HUES64 (cell line): ENCODE data around the gene CPLX4.

Experiments used
- H3K27ac ChIP-seq: 2 replicates; pipeline ENCODE4 v1.7.0; 2013; ENCODE audit warnings: low read depth, low read length, inconsistent platforms
- H3K27me3 ChIP-seq: 2 replicates; pipeline ENCODE4 v1.6.1; 2013; ENCODE audit warnings: mild to moderate bottlenecking, low read length; ENCODE audit not compliant: insufficient read depth
- H3K36me3 ChIP-seq: 2 replicates; pipeline ENCODE4 v1.6.1; 2013; ENCODE audit warnings: mild to moderate bottlenecking, low read length; ENCODE audit not compliant: insufficient read depth
- H3K4me1 ChIP-seq: 2 replicates; pipeline ENCODE4 v1.6.1; 2013; ENCODE audit warnings: mild to moderate bottlenecking, low read length, moderate library complexity; ENCODE audit not compliant: insufficient read depth
- H3K4me3 ChIP-seq: 2 replicates; pipeline ENCODE4 v1.5.1; 2013; ENCODE audit warnings: mild to moderate bottlenecking, low read length, moderate library complexity
- H3K9ac ChIP-seq: 2 replicates; pipeline ENCODE4 v1.6.1; 2013; ENCODE audit warnings: mild to moderate bottlenecking, low read depth, low read length
- H3K9me3 ChIP-seq: 2 replicates; pipeline ENCODE4 v1.6.1; 2013; ENCODE audit warnings: low read depth, low read length; ENCODE audit not compliant: insufficient read depth
- WGBS: fragments of 150-250, 120-280 bp; methylation state at CpG from one replicate; pipeline ENCODE4 v1.1.7; 2013; ENCODE audit warnings: missing lambda C conversion rate; 5-methylcytosine and 5-hydroxymethylcytosine counted together

Gene CPLX4

DNA sequence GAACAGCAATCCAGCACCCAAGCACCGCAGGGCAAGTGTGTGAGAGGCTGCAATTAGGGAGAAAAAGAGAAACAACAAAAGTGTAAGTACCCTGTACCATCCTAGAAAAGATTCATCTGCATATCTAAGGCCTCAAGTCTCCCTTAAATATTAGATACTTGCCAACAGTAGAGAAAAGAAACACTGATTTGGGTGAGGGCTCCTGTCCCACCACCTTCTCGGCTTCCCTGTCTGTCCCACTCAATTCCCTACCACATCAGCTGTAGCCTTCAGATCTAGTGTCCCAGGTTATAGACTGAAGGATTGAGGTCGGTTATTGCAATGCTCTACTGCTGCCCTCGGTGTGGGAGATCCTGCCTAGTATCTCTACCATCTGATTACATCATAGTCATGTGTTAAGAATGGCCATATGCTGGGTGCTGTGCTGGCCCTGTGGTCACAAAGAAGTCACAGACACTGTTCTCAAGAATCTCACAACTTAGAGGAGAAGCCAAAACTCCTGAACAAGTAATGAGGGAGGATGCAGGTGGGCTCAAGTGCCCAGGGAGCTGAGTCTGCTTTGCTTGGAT is 47.7 kb downstream of the CPLX4 start:
- WGBS: 10% methylated on average over 3 of the region's 4 CpGs
- no peak overlapping the region for H3K9ac ChIP-seq
- peaks cover 29% of the 10 kb centered on the region for H3K4me1 ChIP-seq
- H3K4me3 ChIP-seq: no peak overlapping the region
- H3K27me3 ChIP-seq: peaks cover 99% of the 10 kb centered on the region
- H3K27ac ChIP-seq: no peak overlapping the region
- no peaks in the 10 kb centered on the region for H3K9me3 ChIP-seq
- H3K36me3 ChIP-seq: no peaks in the 10 kb centered on the region

DNA sequence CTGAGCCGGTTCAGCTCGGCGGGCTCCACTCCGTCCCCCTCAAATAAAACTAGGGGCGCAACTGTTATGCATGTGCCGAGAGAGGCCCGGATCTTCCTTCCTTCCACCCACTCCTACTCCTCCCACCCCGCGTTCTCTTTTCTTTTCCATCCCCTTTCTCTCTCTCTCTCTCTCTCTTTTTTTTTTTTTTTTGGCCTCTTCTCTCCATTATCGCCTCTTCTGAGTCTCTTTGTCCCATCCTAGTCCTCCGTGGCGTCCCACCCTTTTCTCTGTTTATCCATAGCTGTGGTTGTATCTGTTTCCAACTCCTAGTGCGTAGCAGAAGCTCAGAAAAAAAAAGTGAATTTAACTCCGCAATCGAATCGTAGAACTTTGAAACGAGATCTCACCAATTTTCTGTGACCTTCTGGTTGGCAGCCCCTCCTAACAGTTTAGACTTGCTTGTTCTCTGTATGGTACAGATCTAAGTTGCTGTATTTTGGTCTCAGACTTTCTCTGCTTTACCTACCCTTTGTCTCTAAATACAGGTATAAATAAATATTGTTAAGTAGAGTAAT is 48.8 kb downstream of the CPLX4 start:
- 4% methylated on average over 17 of the region's 17 CpGs for WGBS
- Histone ChIP-seq H3K4me1 (peaks cover 24% of the 10 kb centered on the region), H3K9me3 (no peaks in the 10 kb centered on the region), H3K36me3 (no peaks in the 10 kb centered on the region), H3K9ac (no peak overlapping the region), H3K27me3 (peaks cover 99% of the 10 kb centered on the region), H3K27ac (no peak overlapping the region), H3K4me3 (peak overlapping the region; percentile 59)

DNA sequence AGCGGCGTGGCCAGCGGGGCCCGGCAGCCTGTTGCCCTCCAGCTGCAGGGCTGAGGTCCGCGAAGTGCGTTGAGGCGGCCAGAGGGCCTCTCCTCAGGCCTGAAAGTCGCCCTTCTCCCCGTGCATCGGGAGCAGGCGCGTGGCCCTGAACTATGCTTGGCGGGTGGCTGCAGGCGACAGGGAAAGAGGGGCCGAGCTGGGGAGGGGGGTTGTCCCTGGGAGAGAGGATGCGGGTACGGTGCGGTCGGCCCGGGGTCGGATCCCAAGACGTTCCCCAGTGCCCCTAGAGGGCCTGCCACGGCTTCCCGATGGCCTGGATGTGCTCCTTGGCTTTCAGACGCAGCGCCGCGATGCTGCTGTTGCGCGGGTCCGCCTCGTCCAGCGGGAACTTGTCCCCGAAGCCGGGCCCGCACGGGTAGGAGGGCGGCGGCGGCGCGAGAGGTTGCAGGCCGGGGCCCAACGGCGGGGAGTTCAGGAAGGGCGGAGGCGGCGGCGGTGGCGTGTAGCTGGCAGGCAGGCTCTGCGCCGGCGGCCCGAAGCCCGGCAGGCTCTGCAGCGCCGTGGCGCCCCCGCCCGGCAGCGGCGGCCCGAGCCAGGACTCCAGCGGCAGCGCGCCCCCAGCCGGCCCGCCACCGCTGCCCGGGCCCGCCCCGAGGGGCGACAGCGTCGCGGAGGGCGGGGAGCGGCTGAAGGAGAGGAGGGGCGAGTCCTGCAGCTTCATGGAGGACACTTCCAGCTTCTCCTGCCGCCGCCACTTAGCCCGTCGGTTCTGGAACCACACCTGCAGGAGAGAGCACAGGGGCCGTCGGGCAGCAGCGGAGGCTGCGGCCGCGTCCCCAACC is 49.5 kb downstream of the CPLX4 start:
- no peaks in the 10 kb centered on the region for H3K9me3 ChIP-seq
- no peaks in the 10 kb centered on the region for H3K36me3 ChIP-seq
- peaks cover 24% of the 10 kb centered on the region for H3K4me1 ChIP-seq
- H3K27ac ChIP-seq: no peak overlapping the region
- H3K9ac ChIP-seq: no peak overlapping the region; the same call in 1 of the 2 replicates
- peaks cover 99% of the 10 kb centered on the region for H3K27me3 ChIP-seq
- WGBS: under 1% methylated on average over 90 of the region's 90 CpGs
- peak overlapping the region; percentile 59 for H3K4me3 ChIP-seq

DNA sequence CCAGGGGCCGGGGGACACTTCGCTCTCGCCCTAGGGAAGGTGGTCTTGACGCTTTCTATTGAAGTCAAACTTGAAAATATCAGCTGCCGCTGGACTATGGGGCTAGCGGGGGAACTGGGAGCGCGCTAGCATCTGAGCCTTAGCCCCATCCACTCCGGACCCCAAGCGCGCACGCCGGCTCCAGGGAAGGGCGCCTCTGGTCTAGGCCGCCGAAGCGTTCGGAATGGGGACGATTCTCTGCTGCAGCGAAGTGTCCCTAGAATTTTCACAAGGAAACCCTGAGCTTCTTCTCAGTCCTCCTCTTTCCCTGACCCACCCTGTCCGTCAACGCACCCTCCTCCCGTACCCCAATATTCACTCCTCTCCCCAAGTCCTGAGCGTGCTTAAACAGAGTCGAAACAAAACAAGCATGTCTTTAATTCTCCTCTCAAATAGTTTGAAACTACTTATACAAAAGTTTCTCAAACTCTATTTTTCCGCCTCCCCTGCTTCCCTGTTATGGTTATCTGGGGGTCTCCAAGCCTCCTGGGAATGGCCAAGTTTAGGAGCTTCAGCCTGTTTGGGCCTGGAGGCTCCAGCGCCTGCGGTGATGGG is 50.2 kb downstream of the CPLX4 start:
- Histone ChIP-seq H3K4me3 (peak overlapping the region; percentile 59), H3K36me3 (no peaks in the 10 kb centered on the region), H3K9ac (no peak overlapping the region), H3K27me3 (peaks cover 99% of the 10 kb centered on the region), H3K27ac (no peak overlapping the region), H3K9me3 (no peaks in the 10 kb centered on the region), H3K4me1 (peaks cover 24% of the 10 kb centered on the region)
- WGBS: 8% methylated on average over 28 of the region's 28 CpGs

DNA sequence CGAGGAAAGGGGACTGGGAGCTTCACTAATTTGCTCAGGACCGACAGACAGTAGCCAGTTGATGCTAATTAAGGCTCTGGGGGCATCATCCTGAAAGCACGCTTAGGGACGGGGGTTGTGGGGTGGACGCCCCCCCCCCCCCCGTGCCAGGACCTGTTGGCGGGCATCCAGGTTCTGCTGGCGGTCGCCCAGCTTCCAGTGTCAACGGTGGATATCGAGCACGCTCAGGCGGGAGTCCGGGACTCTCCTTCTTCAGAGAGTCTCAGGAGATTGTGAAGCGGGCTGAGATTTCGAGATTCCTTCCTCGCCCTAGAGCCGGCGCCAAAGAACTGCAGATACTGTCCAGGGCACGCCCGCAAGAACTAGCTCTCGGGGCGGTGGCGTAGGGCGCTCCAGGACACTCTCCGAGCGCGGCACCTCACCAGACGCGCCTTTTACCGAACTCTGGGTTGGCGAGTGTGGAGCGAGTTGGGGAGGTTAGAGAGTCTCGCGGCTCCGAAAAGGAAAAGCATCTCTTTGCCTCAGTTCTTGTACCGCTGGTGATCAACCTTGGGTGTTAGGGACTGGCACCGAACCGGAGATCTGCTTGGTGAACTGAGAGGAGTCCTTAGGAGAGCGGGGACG is 50.8 kb downstream of the CPLX4 start:
- H3K9ac ChIP-seq: no peak overlapping the region
- 2% methylated on average over 41 of the region's 41 CpGs for WGBS
- H3K9me3 ChIP-seq: no peaks in the 10 kb centered on the region
- peak overlapping the region; percentile 59 for H3K4me3 ChIP-seq
- H3K4me1 ChIP-seq: peaks cover 24% of the 10 kb centered on the region
- H3K36me3 ChIP-seq: no peaks in the 10 kb centered on the region
- peaks cover 99% of the 10 kb centered on the region for H3K27me3 ChIP-seq
- no peak overlapping the region for H3K27ac ChIP-seq

DNA sequence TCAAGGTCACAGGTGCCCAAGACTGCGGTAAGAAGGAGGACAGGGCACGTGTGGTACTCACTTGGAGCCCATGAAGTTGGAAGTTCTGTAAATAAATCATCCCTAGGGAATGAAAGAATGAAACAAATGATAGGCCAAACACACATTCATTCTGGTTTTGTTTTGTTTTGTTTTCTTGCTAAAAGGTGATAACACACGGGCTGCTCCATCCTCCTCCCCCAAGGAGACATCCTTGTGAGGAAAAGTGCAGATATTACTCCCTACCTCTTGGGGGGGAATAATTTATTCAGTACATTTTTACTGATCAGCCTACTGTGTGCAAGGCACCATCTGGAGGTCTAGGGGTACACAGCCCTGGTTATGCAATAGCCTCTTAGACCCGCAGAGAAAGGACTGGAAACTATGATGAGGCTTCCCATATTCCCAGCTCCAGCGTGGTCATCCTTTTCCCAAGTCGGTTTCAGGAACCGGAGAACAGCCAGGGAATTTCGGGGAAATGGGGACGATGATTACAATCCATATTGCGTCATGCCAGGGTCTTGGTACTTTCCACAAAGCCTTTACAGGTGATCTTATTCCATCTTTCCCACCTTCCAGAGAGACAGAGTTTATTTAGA is 51.5 kb downstream of the CPLX4 start:
- H3K36me3 ChIP-seq: no peaks in the 10 kb centered on the region
- H3K9ac ChIP-seq: no peak overlapping the region
- 16% methylated on average over 9 of the region's 10 CpGs for WGBS
- no peaks in the 10 kb centered on the region for H3K9me3 ChIP-seq
- peaks cover 22% of the 10 kb centered on the region for H3K4me1 ChIP-seq
- no peak overlapping the region for H3K27ac ChIP-seq
- no peak overlapping the region for H3K4me3 ChIP-seq
- H3K27me3 ChIP-seq: peaks cover 95% of the 10 kb centered on the region

DNA sequence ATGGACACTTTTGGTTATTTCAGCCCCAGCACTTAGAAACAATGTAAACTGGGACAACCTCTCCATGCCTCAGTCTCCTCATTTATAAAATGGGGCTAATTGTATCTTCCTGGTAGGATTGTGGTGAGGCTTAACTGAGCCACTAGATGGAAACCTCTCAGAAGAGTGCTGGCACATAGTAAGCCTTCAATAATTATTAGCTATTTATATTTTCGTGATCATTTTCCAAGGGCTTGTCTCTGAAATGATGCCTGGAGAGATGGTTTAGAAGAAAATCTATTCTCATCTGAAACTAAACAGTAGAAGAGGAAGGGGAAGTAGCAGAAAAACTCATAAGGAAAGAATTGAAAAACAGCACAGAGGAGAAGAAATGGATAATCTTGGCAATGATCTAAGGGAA is 52.0 kb downstream of the CPLX4 start:
- no peak overlapping the region for H3K9ac ChIP-seq
- peaks cover 21% of the 10 kb centered on the region for H3K4me1 ChIP-seq
- H3K27me3 ChIP-seq: peaks cover 89% of the 10 kb centered on the region
- H3K4me3 ChIP-seq: no peak overlapping the region
- no peaks in the 10 kb centered on the region for H3K36me3 ChIP-seq
- no peak overlapping the region for H3K27ac ChIP-seq
- no CpG with 5 or more reads among the region's 1 CpG for WGBS
- H3K9me3 ChIP-seq: no peaks in the 10 kb centered on the region

DNA sequence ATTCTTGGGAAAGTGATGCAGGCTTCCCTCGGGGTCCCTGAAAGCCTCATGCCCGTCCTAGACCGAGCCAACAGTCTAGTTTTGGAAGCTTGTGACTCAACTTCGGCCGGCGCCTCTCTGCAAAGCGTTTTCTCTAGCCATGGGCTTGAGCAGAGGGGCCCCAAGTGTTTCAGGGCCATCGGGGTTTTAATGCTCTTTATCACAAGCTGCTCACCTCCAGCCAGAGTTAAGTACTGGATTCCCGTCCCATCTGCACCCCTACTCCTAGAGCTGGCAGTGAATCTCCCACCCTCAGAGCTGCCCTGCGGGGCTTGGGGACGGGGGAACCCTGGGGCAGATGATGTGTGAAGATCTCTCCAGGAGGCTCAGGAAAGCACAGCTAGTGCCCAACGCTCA is 52.5 kb downstream of the CPLX4 start:
- WGBS: 22% methylated on average over 12 of the region's 12 CpGs
- Histone ChIP-seq H3K27ac (no peak overlapping the region), H3K4me1 (peaks cover 17% of the 10 kb centered on the region), H3K36me3 (no peaks in the 10 kb centered on the region), H3K27me3 (peaks cover 85% of the 10 kb centered on the region), H3K9ac (no peak overlapping the region), H3K4me3 (no peak overlapping the region), H3K9me3 (no peaks in the 10 kb centered on the region)

DNA sequence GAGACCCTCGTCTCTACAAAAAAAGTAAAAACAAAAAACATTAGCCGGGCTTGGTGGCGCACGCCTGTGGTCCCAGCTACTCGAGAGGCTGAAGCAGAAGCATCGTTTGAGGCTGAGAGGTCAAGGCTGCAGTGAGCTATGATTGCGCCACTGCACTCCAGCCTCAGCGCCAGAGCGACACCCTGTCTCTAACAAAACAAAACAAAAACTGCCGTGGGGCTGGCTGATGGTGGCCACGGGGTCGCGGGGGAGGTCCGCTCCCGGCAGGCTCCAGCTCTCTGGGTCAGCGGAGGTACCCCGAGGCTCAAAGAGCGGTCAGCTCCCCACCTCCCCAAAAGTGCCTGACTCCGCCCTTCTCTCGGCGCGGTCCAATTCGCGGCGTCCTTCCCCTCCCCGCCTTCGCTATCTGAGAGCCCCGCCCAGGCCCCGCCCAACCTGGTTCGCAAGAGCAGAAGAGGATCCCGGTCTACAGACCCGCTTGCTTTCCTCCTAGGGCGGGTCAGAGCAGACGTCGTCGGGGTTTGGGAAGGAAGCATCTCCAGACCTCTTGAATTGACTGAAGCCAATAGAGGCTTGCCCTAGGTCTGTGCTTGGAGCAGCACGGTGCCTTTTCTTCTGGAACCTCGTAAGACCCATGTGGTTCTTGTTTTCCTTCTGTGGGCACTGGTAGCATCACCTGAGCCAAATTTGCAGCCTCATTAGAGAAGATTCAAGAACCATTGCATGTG is 53.0 kb downstream of the CPLX4 start:
- H3K36me3 ChIP-seq: no peaks in the 10 kb centered on the region
- 3% methylated on average over 38 of the region's 38 CpGs for WGBS
- no peaks in the 10 kb centered on the region for H3K9me3 ChIP-seq
- no peak overlapping the region for H3K27ac ChIP-seq
- H3K27me3 ChIP-seq: peaks cover 80% of the 10 kb centered on the region
- H3K4me3 ChIP-seq: peak overlapping the region; percentile 53
- H3K9ac ChIP-seq: no peak overlapping the region
- peaks cover 11% of the 10 kb centered on the region; the same call in 1 of the 2 replicates for H3K4me1 ChIP-seq

DNA sequence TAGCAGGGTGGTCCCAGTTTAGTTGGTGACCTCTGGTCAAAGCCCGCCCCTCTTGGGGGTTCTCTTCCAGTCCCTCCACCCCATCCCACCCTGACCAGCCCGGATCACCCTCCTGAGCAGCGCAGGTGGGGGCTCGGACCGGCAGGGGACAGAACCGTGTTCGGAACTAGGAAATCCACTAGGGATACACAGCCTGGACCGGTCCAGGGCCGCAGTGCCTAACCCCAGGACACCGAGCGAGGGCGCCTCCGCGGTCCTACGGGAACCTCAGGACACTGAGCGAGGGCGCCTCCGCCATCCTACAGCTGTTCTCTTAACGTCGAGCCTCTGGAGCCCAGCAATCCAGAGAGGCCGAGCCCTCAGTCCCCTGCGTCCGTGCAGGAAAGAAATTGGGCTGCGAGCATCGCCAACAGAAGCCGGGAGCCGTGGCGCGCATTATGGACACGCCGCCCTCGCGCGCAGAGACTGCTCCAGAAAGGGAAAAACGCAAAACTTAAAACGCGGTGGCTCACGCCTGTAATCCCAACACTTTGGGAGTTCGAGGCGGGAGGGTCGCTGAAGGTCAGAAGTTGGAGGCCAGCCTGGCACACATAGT is 53.7 kb downstream of the CPLX4 start:
- no peak overlapping the region for H3K9ac ChIP-seq
- peak overlapping the region; percentile 53 for H3K4me3 ChIP-seq
- 6% methylated on average over 41 of the region's 41 CpGs for WGBS
- no peak overlapping the region for H3K27ac ChIP-seq
- H3K27me3 ChIP-seq: peaks cover 76% of the 10 kb centered on the region
- peaks cover 8% of the 10 kb centered on the region; the same call in 1 of the 2 replicates for H3K4me1 ChIP-seq
- H3K36me3 ChIP-seq: no peaks in the 10 kb centered on the region
- H3K9me3 ChIP-seq: no peaks in the 10 kb centered on the region
